HG02678 (cell line): ENCODE measurements around the gene DYNC2H1.
"Not testable (repeated sequence)": the region's sequence is repeated elsewhere in the genome, so short reads cannot be mapped to it uniquely, and the experiment has no call there.

Source experiments
- ATAC-seq: cut with Tn5 transposase; IDR thresholded peaks from one replicate; pipeline ENCODE4 v1.9.1; 2021; ENCODE audit warnings: mild to moderate bottlenecking, moderate library complexity; ENCODE audit not compliant: unreplicated experiment

Gene DYNC2H1

DNA sequence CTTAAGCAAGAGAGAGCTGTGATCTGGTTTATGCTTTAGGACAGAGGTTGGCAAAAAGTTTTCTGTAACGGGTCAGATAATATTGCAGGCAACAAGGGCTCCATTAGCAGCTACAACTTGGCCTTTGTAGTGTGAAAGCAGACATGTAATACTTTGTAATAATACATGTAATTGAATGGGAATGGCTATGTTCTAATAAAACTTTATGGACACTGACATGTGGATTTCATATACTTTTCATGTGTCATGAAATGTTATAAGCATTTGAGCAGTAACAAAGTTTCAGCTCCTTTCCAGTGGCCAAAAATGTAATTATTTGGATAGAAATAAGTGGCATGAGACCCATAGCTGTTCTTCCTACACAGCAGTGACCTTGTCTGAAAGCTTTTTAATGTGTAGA lies 3.1 kb downstream of the DYNC2H1 start:
- ATAC-seq = no peak

DNA sequence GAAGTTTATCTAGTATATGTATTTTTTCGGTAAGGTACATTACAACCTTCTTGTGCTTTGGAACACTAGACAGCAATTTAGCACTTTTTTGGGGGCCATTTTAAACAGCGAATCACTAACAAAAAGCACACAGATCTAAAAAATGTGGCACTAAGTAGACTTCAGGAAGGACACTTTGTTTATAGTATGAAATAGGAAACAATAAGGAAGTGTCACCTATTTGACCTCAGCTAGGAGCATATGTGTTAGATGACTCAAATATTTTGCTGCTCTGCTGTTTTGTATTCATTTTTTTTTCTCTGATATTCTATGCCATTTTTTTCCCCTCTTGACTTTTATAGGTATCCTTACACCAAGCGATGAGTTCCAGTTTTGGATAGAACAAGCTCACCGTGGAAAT lies 5.6 kb downstream of the DYNC2H1 start:
- ATAC-seq = no peak

DNA sequence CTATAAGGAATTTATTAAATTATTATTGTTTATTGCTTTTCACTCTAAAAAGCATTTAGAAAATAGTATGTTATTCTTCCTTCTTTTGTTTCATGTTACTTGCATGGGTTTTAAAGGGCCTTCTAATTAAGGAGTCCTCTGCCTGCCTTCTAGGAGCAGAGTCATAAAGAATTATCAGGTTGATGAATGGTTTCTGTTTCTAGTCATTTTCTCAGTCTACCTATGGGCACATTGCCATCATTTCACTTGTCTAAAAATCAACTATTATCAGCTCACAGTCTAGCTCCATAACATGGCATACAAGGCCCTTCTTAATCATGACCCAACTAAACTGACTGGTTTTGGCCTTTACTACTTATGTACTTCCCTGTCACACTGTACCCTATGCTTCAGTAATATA lies 16.2 kb downstream of the DYNC2H1 start:
- no peak for ATAC-seq

DNA sequence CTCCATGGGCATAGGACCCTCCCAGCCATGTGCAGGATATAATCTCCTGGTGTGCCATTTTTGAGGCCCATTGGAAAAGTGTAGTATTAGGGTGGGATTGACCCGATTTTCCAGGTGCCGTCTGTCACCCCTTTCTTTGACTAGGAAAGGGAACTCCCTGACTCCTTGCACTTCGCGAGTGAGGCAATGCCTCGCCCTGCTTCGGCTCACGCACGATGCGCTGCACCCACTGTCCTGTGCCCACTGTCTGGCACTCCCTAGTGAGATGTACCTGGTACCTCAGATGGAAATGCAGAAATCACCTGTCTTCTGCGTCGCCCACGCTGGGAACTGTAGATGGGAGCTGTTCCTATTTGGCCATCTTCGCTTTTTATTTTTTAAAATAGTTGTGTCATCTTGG lies 32.8 kb downstream of the DYNC2H1 start:
- not testable (repeated sequence) for ATAC-seq

DNA sequence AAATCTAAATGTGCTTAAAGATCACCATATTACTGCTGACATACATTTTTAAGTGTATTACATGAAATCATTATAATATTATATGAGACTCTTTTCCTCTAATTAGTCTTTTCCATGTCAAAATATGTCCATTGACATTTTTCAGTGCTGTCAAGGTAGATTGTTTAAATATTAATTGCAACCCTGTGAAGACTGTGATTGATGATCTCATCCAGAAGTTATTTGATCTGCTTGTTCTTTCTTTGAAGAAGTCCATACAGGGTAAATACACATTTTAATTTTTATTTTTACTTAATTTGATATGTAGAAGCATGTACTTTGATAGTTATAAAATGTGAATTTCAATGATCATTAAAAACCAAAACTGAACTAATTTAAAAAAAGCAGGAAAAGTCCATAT lies 38.4 kb downstream of the DYNC2H1 start:
- no peak for ATAC-seq

DNA sequence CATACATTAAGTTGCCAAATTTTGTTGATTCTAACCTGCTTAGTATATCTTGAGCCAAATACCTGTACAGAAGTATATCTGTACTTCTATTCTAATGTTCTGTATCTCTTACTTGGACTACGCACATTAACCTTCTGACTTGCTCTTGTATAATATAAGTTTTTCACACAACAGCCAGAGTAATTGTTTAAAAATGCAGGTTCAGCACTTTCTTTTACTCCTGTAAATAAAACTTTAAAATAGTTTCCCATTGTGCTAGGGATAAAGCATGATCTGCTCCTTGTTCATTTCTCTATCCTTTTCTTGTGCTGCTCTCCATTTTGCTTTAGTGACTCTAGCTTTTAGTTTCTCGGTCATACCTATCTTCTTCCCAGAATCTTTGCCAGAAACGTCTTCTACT lies 48.3 kb downstream of the DYNC2H1 start:
- ATAC-seq = no peak

DNA sequence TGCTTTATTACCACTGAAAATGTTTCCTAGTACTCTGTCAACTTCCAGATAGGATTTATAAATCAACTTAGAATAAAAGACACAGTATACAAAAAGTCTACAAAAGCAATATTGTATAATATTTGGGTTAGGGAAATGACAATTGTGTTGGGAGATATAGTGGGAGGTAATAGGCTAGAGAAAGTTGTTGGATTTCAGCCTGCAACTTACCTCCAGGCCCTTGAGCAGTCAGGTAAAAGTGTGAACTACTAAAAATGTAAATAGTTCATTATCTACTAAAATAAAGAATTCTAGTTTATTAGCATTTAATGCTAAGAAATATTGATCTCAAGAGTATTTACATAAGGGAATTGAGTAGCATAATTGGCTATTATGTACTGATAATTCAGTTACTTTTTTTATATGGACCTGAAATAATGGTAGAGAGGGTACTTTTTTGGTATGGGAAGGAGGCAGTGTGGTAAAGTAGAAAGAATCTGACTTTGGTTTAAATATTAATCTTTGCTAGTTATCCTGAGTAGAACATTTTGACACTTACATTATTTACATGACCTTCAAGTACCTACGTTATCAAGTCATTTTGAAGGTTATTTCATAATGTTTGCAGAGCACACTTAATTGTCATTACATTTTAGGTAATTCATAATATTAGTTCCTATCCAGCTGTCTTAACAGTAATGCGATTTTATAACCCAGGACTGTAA lies 55.0 kb downstream of the DYNC2H1 start:
- no peak for ATAC-seq

DNA sequence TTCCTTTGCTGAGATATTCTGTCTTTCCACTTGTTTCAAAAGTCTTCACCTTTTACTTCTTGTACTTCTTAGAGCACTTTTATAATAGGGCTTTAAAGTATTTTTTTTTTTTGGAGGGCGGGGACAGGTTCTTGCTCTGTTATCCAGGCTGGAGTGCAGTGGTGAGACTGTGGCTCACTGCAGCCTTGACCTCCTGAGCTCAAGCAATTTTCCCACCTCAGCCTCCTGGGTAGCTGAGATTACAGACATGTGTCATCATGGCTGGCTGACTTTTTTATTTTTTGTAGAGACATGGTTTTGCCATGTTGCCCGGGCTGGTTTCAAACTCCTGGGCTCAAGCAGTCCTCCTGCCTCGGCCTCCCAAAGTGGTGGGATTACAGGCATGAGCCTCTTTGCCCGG lies 57.9 kb downstream of the DYNC2H1 start:
- ATAC-seq = no peak

DNA sequence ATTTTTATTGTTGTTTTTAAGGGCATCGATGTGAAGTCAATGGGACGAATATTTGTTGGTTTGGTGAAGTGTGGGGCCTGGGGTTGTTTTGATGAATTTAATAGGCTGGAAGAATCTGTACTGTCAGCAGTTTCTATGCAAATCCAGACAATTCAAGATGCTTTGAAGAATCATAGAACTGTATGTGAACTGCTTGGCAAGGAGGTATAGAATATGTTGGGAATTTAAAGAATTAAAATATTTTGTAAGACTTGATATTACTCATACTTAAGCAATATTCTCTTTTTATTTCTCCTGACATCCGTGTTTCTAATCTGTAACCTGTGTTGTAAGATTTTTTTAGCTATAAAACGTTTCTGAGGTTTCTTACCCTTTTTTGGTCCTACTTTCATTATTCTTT lies 61.6 kb downstream of the DYNC2H1 start:
- ATAC-seq = no peak

DNA sequence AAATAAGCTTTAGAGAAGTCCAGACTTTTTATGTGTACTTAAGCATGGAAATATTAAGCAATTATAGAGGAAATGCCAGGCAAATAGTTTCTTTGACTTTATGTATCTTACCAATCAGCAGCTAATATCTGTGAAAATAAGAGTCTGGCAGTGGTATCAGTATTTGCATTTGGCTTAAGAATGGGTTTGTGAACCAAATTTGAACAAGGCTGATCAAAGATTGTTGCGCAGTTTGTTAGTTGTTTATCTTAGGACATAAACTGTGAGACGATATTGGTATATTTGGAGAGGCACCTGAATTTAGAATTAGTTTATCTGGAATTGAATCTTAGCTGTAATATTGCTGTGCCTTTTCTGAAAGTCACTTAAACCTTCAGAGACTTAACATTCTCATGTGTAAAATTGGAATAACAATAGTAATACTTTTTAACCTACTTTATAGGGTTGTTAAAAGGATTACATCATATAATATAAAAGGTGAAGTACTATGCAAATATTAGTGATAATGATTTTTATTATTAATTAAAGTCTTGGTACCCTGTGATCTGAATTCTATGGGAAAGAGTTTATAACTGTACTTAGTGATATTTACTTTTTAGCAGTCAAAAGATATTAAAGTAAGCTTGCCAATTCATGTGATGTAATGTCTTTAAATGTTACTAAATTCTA lies 66.4 kb downstream of the DYNC2H1 start:
- ATAC-seq = no peak

DNA sequence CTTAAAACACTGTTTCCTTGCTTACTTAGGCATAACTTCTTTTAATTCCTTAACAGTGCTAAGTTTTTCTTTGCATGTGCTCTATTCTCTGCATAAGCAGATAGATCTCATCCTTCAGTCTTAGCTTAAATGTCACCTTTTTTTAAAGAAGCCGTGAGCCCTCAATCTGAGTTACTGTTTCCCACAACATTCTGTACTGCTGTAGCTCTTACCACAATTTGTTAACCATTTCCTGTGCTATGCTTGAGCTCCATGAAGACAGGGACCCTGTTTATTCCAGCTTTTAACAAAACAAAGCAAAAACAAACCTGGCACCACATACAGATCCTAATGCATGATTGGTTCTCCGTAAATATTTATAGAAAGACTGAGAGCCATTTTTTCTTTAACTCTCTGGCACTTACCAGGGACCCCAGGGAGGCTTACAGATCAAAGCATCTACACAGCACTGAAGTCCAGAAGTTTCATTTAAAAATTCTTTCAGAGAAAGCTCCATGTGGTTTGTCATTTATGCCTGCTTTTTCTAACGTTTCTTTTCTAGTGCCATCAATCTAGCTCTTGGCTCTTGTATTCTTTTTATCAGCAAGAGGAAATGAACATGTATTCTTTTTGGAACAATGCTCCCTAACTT lies 74.9 kb downstream of the DYNC2H1 start:
- no peak for ATAC-seq

DNA sequence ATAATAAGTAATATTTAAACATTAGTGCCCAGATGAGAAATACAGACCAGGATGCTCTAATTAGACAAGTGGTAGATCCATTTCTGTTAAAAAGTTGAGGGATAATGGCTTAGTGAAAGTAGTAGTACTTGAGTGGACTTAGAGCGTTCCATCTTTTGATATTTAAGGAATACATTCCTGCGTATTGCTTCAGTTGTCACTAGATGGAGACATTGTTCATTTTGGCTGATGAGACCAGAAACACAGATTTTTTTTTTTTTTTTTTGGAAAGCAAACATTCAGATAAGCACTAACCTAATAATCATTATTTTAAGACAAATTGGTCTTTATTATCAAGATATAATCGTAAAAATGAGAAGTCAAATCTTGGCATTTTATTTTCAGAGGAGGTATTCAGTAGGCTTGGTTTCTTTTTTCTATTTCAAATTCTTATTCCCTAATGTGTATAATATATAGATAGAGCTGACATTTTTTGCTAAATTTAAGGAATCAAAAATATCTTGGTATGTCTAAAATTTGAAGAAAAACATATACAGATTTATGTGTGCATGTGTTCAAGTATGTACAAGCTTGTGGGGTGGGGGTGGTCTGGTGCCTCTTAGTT lies 92.9 kb downstream of the DYNC2H1 start:
- no peak for ATAC-seq

DNA sequence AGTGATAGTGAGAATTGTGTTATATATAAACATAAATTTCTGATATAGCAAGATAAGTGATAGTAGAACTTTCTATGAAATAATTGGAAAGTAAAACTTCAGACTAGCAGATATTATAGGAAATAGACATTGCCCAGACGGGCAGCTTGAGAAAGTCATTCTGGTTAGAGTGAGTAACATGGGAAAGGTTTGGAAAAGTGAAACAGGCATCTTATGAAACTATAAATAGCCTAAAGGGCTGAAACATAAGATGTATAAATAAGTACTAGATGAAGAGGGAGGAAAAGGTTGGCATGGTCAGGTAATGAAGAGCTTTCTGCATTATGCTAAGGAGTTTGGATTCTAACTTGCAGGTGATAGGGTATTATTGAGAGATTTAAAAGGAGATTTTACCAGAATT lies 101.3 kb downstream of the DYNC2H1 start:
- ATAC-seq = no peak

DNA sequence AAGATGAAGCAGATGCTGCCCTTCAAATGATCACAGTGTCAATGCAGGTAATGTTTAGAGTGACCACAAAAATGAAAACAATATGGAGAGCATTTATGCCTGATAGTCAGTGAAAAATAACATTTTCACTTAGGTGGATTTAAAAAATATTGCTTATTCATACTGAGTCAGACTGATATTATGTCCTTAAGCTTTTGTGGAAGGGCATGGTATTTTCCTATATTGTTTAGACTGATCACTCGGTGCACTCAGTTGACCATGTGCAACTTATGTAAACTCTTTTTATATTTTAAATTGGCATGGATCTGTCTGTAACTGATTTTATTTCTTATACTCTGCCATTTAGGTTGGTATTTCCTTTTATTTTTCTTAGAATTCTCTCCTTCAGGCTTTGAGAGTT lies 106.6 kb downstream of the DYNC2H1 start:
- ATAC-seq = no peak

DNA sequence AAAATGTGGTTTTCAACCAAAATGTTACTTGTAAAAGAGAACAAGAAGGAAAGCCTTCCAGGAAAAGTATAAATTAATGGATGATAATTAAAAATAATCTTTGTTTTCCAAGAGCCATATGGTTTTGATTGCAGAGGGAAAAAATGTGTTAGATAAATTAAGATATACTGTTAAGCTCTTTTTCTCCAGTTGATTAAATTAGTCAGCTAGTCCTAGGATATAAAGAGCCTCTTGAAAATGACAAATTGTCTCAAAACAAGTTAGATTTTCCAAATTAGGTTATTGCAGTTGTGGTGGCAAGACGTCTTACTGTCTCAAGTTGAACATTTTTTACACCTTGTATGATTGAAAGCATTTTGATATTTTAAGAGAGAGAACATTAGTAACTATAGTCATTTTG lies 110.9 kb downstream of the DYNC2H1 start:
- ATAC-seq = no peak

DNA sequence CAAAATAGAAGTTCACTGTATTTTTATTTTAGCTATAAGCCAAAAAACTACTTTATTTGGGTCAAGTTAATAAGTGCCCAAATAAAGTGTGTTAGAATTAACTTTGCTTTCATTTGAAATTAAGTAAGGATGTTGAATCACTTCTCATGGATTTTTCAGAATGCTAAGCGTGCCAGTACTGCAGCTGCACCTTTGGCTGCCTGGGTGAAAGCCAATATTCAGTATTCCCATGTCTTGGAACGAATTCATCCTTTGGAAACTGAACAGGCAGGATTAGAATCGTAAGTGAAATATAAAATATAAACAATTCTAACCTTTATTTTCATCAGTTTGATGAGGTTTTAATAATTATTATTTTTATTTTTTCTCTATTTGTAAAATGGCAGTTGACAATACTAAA lies 113.6 kb downstream of the DYNC2H1 start:
- no peak for ATAC-seq

DNA sequence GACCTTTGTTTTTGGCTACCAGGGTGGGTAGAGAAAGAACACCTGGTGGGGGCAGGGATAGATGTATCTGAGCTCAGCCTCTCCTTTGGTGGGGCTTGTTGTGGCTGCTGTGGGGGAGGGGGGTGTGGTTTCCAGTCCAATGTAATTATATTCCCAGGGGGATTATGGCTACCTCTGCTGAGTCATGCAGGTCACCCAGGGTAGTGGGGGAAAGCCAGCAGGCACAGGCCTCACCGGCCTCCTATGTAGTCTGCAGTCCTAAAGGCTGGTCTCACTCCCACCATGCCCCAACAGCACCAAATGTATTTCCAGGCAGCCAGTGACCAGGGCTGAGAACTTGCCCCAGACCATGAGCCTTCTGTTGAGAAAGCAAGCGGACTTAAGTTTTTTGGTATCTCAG lies 119.6 kb downstream of the DYNC2H1 start:
- ATAC-seq = no peak

DNA sequence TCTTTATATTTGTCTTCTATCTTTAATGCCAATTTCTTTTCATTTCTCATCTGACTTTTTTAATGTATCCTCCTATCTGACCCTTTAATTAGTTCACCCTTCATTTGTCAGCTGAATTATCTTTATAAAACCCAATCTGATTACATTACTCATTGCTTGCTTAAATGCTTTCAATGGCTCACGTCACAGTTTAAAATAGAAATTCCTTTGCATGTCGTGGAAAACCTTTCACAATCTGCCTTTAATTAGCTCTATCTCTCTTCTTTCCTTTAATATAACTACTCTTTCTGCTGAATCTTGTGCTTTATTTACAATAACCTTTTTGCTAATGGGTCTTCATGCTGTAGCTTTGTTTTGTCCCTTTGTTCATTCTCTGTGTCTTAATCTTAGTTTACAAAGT lies 125.7 kb downstream of the DYNC2H1 start:
- ATAC-seq = no peak

DNA sequence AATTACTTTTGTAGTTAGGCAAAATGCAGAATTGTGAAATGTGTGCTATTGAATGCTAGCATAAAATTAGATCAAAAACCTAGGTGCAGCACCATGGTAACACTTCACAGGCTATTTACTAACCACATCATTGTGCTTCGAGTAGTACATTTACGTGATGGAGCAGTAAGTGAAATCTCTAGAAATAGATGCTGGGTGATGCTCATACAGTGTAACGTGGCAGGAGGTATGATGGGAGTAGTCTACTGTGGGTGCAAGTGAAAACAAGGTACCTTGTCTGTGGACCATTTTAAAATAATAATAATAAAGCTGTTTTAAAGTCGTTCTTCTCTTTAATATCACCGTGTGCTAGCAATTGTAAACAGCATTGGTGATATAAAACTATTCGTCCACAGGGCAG lies 132.3 kb downstream of the DYNC2H1 start:
- no peak for ATAC-seq

DNA sequence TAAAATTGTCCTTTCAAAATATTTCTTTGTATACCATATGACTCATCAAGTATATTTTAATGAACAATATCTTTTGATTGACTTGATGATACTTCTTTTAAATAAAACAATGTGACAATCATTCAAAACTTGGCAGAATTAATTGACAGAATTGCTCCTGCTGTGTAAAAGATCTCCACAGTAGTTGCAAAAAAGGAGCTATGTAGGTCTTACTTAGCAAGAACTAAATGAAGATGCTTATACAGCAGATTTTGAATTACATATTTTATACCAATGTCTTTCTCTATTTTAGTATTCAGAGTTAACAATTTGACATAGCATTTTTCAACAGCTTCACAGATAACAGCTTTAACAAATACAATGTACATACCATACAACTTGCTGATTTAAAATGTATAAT lies 144.9 kb downstream of the DYNC2H1 start:
- ATAC-seq = no peak

DNA sequence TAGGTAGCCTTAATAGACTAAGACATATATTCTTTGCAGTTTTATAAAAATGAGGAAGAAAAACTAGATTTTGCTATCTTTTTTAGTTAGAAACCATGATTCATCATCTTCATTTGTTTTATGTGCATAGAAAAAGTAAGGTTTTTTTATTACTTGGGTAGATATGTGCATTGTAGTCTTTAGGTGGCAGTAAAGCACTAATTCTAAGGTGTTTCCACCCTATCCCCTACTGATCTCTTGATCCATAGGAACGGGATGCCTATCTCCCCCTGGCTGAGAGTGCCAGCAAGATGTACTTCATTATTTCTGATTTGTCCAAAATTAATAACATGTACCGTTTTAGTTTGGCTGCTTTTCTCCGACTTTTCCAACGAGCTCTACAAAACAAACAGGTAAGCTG lies 148.1 kb downstream of the DYNC2H1 start:
- ATAC-seq = no peak
